T-helper 2 cell treated with Interferon-gamma antibody and Interleukin-4, amounts not matched to agents 100 ng/mL and 5 ng/mL, for 36 hours (primary cell): ENCODE measurements around the gene DIAPH3. TPM values are rescaled to one million over a fixed set of nuclear protein-coding genes. Genes with fewer than 3 reads are reported as not detected.

Experiments
- intact Hi-C: fragments of 100-400 bp; cut with micrococcal nuclease; formaldehyde crosslinking; loops from one replicate; pipeline ENCODE4 v1.15.1; 2023
- total RNA-seq: library from RNA; stranded (reverse); gene quantifications from 2 replicates; pipeline ENCODE4 v1.2.3, GENCODE V29; 2022

The DIAPH3 gene
- total RNA-seq, 1 donor from 2014 or later: 24.2 TPM

DNA sequence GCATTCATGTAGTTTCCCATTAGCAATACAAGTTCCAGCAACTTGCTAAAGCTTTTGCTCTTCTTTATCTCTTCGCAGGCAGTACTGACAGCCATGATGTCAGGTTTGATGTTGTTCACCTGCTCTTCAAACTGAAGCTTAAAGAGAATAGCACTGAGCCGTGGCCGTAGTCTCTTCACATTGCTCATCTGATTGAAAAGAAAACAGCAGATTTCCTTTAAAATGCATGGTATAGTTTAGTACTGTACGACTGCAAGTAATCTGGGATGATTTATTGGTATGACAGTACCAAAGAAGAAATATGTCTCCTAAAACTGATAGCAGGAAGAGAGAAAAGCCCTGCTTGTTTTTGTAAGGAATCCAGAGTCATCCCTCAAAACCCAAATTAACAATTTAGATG is 284.4 kb downstream of the DIAPH3 start:
- intact Hi-C loops: no loop called here

DNA sequence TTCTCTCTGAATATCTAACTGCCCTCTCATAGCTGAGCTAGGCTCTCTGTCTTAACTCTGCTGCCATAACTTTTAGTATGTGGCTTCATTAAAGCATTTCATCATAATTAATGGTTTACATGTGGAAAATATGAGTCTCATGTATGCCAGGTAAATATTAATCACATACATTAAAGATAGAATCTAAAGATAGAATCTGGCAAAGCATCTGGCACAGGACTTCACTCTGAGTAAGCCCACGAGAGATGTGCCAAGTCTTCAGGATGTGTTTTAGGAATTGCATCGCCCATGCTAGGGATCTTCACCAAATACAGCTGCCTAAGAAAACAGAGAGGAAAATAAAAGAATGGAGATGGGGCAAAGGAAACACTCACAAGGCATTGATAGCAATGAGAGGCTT is 285.8 kb downstream of the DIAPH3 start:
- intact Hi-C loops: no loop called here

- intact Hi-C loops: no loop called here
These were observed 288.8 kb downstream of the DIAPH3 start for GRCh38 chr13:59874973-59875372.

GRCh38 chr13:59873856-59874255 is 289.9 kb downstream of the DIAPH3 start:
- intact Hi-C loops: no loop called here

DNA sequence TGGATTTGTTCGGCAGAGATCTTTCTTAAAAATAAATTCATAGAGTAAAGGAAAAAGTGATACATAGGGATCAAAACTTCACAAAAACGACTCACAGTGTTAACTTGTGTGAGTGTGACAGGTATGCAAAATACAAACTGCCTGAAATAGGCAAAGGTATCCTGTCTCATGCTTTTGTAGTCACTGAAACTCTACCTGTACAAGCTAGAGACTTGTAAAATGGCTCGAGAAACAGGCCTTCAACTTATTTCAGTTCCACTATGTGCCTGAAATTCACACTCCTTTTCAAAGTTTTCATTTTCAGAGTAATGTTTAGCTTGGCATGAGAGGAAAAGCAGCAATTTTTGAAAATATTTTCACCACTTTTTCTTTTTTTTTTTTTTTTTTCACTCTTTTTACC is 290.4 kb downstream of the DIAPH3 start:
- intact Hi-C loops: no loop called here

DNA sequence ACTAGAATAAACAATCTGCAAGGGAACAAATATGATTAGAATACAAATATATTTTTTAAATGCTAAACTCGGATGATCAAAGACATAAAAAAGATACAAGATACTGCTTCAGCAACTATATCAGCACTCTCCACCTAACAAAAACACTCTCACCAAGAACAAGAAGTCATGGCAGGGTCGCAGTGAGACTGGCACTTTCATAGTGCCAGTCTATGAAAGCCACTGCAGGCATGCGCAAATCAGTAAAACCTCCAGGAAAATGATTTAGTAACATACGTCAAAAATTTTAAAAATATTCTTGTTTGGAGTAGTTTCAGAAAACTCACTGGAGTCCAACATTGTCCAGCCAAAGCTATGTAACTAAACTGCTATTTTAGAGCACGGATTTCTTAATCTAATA is 295.9 kb downstream of the DIAPH3 start:
- intact Hi-C loops: no loop called here

DNA sequence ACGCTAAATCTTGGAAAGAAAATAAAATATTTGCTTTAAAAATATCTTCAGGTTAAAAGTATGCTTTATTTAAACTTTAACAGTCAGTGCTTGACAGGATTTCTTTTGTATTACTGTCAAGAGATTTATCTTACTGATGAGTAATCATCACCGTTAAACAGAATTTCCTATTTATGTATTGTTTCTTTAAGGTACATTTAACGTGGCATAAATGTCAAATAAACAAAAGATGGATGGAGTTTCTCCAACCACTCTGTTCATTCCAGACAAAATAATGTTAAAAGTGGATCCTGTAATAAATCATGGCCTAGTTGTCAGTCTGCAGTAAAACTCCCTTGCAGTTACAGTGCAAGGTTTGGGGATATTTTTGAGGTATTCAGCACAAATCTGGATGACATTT is 298.3 kb downstream of the DIAPH3 start:
- intact Hi-C loops: no loop called here

DNA sequence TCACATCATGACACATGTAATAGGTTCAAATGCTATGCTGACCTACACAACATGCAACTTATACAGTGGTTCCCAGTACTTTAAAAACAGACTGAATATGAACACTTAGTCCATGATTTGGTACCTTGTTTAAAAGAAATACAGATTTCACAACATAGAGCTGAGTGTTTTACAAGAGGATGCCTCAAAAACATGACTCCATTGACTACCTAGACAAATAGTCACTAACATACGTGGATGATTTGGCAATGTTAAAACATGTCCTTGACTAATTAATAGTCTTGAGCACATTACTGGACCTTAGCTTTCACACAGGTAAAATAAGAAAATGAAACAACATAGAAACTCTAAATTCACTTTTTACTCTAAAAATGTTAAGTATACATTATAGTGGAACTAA is 300.1 kb downstream of the DIAPH3 start:
- intact Hi-C loops: no loop called here

GRCh38 chr13:59861676-59862075 is 302.1 kb downstream of the DIAPH3 start:
- intact Hi-C loops: no loop called here

DNA sequence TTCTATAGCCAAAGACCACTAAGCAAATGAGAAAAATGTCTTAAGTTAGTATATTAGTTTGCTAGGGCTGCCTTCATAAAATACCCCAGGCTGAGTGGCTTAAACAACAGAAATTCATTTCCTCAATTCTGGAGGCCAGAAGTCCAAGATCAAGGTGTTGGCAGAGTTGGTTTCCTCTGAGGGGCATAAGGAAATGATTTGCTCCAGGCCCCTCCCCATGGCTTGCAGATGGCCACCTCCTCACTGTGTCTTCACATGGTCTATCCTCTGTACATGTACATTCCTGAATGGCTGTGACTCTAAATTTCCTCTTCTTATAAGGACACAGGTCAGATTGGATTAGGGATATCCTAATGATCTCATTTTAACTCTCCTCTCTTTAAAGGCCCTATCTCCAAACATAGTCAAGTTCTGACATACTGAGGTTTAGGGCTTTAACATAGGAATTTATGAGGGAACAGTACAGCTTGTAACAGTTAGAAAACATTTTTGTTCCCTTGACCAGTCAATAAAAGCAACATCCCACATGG is 307.4 kb downstream of the DIAPH3 start:
- intact Hi-C loops: no loop called here

DNA sequence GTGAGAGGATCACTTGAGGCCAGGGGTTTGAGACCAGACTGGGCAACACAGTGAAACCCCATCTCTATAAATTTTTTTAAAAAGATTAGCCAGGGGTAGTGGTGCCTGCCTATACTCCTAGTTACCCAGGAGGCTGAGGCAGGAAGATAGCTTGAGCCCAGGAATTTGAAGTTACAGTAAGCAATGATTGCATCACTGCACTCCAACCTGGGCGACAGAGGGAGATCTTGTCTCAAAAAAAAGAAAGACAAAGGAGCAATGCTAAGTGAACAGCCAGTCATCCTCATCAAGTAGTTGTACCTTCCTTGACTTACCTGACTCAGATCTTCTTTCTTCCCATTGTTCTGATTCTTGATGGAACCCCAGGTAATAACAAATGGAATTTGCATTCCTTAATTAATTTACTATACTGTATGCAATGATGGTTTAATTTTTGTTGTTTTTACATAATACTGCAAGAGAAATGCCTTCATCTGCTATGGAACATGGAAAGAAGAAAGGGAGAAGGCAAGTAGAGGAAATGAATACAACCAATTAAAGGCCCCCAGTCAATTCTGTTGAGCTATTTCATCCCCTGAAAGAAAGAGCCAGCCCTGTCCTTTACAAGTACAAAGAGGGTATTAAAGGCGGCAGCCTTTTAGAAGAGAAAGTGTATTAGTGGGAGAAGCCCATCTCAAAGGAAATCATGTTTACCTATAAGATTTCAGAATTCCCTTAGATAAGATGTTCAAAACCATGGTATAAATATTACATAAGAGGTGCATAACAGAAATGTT is 316.7 kb downstream of the DIAPH3 start:
- intact Hi-C loops: no loop called here

- intact Hi-C loops: no loop called here
These were observed 320.7 kb downstream of the DIAPH3 start for GRCh38 chr13:59843040-59843439.

DNA sequence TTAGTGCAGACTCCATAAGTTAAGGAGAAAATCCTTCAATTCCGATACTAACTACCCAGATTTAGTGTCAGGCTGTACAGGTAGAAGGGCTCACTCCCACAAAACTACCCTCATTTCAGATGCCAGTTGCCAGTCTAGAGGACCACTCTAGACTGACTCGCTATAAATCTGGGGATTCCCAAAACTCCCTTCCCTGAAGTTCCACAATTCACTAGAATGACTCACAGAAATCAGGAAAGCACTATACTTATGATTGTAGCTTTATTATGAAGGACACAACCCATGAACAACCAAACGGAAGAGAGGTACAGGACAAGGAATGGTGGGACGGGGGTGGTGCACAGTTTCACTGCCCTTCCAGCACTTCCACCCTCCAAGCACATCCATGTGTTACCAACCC is 321.2 kb downstream of the DIAPH3 start:
- intact Hi-C loops: no loop called here

GRCh38 chr13:59839186-59839585 is 324.5 kb downstream of the DIAPH3 start:
- intact Hi-C loops: no loop called here

DNA sequence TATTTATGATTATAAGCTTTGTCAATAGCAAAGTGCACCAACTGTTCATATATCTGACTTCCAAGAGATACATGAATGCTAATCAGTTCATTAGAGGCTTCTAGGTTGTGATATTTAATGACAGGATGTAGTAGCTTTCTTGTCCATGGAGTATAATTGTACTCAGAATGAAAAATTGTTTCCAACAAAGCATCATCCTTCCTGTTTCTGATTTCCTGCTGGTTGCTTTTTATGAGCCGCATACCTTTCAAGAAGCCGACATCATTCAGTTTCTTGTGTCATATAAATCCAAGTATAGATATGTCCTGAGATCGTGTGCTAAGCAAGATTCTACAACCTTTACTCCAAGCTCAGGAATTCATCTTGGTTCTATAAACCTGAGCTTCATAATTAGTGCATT is 326.6 kb downstream of the DIAPH3 start:
- intact Hi-C loops: no loop called here

GRCh38 chr13:59835569-59835968 is 328.2 kb downstream of the DIAPH3 start:
- intact Hi-C loops: no loop called here

GRCh38 chr13:59834801-59835200 is 328.9 kb downstream of the DIAPH3 start:
- intact Hi-C loops: no loop called here

DNA sequence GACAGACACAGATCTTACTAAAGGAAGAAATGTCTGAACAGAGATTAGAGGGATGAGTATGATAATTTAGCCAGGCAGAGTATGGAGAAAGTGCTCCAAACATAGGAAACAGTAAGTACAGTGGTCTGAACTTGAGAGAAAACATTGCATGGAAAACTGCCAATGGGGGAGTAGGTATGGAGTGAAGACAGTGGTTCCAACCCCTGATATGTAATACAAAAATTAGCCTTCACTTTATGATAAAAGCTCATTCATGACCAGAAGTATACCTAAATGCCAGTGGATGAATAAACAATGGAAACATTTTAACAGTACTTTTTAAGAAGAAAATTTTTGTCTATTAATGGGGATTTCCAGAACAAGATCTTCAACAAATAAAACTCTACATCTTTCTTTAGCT is 334.0 kb downstream of the DIAPH3 start:
- intact Hi-C loops: no loop called here

GRCh38 chr13:59823486-59823885 is 340.2 kb downstream of the DIAPH3 start:
- intact Hi-C loops: no loop called here

DNA sequence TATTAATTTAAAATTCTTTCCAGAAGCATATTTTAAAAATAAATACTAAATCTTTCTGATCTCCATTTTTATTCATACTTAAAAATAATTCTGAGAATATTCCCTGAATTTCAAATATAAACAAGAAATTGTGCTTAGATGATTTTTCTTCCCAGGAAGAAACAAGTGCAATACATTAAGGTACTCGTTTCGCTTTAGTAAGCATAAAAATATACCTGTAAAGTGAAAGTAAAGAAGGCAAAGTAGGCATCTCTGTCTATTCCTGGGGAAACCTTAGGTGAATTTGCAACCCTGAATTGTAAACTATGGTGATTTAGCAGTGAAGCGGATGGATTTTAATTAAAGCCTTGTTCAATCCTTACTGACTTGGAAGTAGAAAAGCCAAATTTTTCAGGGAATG is 354.2 kb downstream of the DIAPH3 start:
- intact Hi-C loops: loop anchor here (5.0 kb wide), 1 partner anchor 62 kb away; no protein-coding TSS in a partner anchor

- intact Hi-C loops: loop anchor here (5.0 kb wide), 1 partner anchor 60 kb away; no protein-coding TSS in a partner anchor
These were observed 356.9 kb downstream of the DIAPH3 start for GRCh38 chr13:59806801-59807200.

DNA sequence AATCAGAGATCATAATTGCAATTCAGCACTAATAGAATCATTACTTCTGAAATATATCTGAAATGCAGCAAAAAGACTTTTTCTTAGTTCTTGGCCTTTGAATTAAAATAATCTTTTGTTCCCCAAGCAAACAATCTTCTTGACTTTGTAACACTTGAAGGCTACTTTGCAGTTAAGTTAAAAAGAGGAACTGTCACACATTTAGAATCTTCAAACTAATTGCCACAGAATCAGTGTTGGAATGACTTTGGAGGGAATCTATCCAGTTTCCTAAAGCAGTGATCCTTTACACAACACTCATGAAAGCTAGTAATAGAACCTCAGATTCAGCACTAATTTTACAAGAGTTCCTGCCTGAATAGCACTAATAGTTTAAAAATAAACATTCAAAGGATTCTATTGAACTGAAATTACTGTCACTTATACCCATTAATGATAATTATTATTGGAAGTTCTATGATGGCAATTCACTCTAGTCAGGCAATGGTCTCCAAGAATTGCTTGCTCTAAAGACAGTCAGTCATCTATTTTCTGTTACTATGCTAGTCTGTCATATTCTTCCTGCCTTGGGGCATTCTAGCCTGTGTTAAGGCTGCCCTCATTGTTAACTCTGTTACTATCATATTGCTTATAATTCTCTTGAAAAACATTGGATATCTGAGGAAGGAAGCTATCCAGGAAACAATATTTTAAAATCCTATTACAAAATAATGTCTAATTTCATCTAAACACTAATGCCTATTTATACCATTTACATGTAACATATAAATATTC is 362.4 kb downstream of the DIAPH3 start:
- intact Hi-C loops: no loop called here
